Measurements from ENCODE around the gene PFKP. TPM values are rescaled to one million over a fixed set of nuclear protein-coding genes. Genes with fewer than 3 reads are reported as not detected.

PFKP gene
- total RNA-seq, 4 donors from 2014 or later = 56.6 to 154 (median 115) TPM

DNA sequence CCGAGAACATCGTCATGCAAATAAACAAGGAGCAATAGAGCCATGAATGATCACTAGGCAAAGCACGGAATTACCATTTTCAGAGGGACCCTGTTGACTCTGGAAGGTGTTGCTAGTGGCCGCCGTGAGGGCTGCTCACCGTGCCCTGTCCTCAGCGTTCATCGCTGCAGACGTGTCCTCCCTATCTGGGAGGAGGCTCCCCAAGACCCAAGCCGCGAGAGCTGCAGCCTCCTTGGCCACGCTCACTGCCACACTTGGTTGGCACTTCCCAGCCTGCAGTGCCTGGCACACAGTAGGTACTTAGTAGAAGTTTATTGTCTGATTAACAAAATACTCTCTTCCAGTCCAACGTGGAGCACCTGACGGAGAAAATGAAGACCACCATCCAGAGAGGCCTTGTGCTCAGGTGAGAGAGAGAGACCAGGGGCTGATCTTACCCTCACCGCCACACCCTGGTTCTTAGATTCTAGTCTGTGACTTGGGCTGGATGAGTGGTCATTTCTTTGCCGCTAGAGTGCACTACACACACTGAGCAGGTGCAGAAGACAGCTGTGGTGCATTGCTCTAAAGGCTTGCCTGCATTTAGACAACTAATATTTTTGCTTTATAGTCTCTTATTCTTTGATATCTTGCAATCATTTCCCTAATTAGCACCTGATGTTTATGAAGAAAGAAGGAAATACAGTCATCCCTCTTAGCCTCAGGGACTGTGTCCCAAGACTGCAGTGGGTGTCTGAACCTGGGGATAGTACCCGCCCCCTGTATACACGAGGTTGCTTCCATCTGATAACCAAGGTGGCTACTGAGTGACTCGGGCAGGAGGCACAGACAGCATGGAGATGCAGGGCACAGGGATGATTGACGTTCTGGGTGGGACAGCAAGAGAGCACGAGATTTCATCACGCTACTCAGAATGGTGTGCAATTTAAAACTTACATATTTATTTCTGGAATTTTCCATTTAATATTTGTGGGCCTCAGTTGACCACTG lies 65.0 kb downstream of the PFKP start:
- Histone ChIP-seq H3K36me3 (peaks cover 41 to 58% of the 10 kb centered on the region in 2 donors), H3K4me3 (replicated peaks in 1 of 3) (no peak overlapping the region), H3K9me3 (no peaks in the 10 kb centered on the region), H3K27ac (no peak overlapping the region), H3K4me1 (no peaks in the 10 kb centered on the region), H3K27me3 (no peaks in the 10 kb centered on the region)
- 95% methylated on average over 20 to 22 of the region's 22 CpGs for WGBS, 2 donors
- no peak for TF ChIP-seq POLR2A (IDR thresholded peaks at IDR 0.05)
- TF ChIP-seq, protein P1, sequence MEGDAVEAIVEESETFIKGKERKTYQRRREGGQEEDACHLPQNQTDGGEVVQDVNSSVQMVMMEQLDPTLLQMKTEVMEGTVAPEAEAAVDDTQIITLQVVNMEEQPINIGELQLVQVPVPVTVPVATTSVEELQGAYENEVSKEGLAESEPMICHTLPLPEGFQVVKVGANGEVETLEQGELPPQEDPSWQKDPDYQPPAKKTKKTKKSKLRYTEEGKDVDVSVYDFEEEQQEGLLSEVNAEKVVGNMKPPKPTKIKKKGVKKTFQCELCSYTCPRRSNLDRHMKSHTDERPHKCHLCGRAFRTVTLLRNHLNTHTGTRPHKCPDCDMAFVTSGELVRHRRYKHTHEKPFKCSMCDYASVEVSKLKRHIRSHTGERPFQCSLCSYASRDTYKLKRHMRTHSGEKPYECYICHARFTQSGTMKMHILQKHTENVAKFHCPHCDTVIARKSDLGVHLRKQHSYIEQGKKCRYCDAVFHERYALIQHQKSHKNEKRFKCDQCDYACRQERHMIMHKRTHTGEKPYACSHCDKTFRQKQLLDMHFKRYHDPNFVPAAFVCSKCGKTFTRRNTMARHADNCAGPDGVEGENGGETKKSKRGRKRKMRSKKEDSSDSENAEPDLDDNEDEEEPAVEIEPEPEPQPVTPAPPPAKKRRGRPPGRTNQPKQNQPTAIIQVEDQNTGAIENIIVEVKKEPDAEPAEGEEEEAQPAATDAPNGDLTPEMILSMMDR (IDR thresholded peaks at IDR 0.05) = no peak
- no peak for DNase-seq
- intact Hi-C loops (cut with DNase I) = no loop called here

DNA sequence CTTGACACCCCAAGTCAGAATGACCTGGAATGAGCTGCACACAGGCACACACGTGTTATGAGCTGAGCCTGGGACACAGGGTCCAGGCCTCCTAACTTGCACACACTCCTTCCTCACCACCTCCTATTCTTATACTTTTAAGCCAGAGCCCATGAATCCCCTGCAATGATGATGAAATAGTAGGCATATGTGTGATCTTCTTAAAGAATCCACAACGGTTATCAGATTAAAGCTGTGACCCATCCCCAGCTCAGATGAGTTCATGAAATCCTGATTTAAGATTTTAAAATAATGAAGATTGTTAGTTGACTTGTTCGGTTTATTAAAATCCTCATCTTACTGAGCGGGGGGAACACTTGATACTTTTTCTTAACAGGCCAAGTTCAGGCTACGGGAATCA lies 66.6 kb downstream of the PFKP start:
- TF ChIP-seq POLR2A (IDR thresholded peaks at IDR 0.05) = no peak
- TF ChIP-seq, protein P1 (IDR thresholded peaks at IDR 0.05) = no peak
- DNase-seq = no peak
- Histone ChIP-seq H3K9me3 (no peaks in the 10 kb centered on the region), H3K36me3 (peaks cover 54 to 74% of the 10 kb centered on the region in 2 donors), H3K27ac (no peak overlapping the region), H3K27me3 (no peaks in the 10 kb centered on the region), H3K4me1 (no peaks in the 10 kb centered on the region), H3K4me3 (replicated peaks in 1 of 3) (no peak overlapping the region)
- intact Hi-C loops (cut with DNase I) = no loop called here
- WGBS, 2 donors = 78 to 88% methylated on average over 5 of the region's 5 CpGs

DNA sequence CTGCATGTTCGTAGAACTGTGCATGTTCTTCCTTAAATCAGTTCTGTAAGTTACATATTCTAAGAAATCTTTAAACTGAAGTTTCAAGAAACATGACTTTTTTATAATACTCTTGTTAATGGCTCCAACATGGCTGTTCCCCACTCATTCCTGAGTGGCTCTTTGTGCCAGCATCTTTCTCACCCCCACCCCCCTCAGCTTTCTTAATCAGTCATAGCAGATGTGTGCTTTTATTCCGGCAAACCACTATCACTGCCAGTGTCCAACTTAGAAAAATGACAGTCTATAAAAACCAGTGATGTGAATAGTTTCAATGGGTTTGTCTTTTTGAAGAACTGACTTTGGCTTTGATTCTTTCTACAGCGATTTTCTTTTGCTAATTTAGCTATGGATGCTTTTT lies 67.7 kb downstream of the PFKP start:
- intact Hi-C loops (cut with DNase I) = no loop called here
- no peaks in the 10 kb centered on the region for H3K9me3 ChIP-seq
- no peak overlapping the region for H3K4me3 ChIP-seq (replicated peaks in 1 of 3)
- no peak for DNase-seq
- H3K4me1 ChIP-seq = no peaks in the 10 kb centered on the region
- TF ChIP-seq, protein P1 (IDR thresholded peaks at IDR 0.05) = no peak
- no peak for TF ChIP-seq POLR2A (IDR thresholded peaks at IDR 0.05)
- 78 to 91% methylated on average over 3 of the region's 3 CpGs for WGBS, 2 donors
- H3K27ac ChIP-seq = no peak overlapping the region
- H3K36me3 ChIP-seq = peaks cover 64 to 81% of the 10 kb centered on the region in 2 donors
- no peaks in the 10 kb centered on the region for H3K27me3 ChIP-seq

DNA sequence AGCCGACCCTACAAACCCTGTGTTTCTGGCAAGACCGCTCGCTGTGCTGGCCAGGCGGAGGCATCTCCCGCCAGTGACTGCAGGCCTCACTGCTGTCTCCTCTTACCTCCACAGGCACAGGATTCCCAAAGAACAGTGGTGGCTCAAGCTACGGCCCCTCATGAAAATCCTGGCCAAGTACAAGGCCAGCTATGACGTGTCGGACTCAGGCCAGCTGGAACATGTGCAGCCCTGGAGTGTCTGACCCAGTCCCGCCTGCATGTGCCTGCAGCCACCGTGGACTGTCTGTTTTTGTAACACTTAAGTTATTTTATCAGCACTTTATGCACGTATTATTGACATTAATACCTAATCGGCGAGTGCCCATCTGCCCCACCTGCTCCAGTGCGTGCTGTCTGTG lies 69.0 kb downstream of the PFKP start:
- peaks cover 70 to 86% of the 10 kb centered on the region in 2 donors for H3K36me3 ChIP-seq
- no peak for DNase-seq
- 79 to 86% methylated on average over 10 to 14 of the region's 14 CpGs for WGBS, 2 donors
- intact Hi-C loops (cut with DNase I) = no loop called here
- H3K27me3 ChIP-seq = no peaks in the 10 kb centered on the region
- no peak overlapping the region for H3K4me3 ChIP-seq (replicated peaks in 1 of 3)
- no peak overlapping the region for H3K27ac ChIP-seq
- H3K4me1 ChIP-seq = no peaks in the 10 kb centered on the region
- H3K9me3 ChIP-seq = no peaks in the 10 kb centered on the region
- TF ChIP-seq, protein P1 (IDR thresholded peaks at IDR 0.05) = no peak
- TF ChIP-seq POLR2A (IDR thresholded peaks at IDR 0.05) = no peak
